Measurements from ENCODE around the gene CACNG3. TPM values are rescaled to one million over a fixed set of nuclear protein-coding genes. Genes with fewer than 3 reads are reported as not detected.

Gene CACNG3
- total RNA-seq, 1 experiment from 2014 or later, result not detected

GRCh38 chr16:24302636-24303035, 46.5 kb downstream of the CACNG3 start:
- Histone ChIP-seq H3K9me3 (ENCODE audit: insufficient read depth, low read depth) (no peaks in the 10 kb centered on the region), H3K4me2 (no peak overlapping the region), H3K27me3 (ENCODE audit: insufficient read depth, low read depth) (peaks cover 35% of the 10 kb centered on the region), H3K9me2 (ENCODE audit: insufficient read depth) (no peaks in the 10 kb centered on the region), H3K36me3 (ENCODE audit: low read depth) (no peaks in the 10 kb centered on the region), H4K20me1 (ENCODE audit: insufficient read depth) (no peaks in the 10 kb centered on the region), H3K79me2 (ENCODE audit: low read depth) (no peaks in the 10 kb centered on the region), H3K27ac (no peak overlapping the region), H3K4me1 (replicated peaks; ENCODE audit: insufficient read depth) (no peaks in the 10 kb centered on the region), H3F3A (ENCODE audit: insufficient read depth, low read depth) (no peaks in the 10 kb centered on the region), H3K4me3 (no peak overlapping the region), H2AFZ (no peak overlapping the region)
- no peak for DNase-seq
- no TSS peak for BruUV-seq (replicated peaks)
- ChIA-PET CTCF (no interaction called here), POLR2A (ENCODE audit: unreplicated experiment) (no interaction called here)
- TF ChIP-seq CTCF (conservative IDR thresholded peaks at IDR 0.05) (no peak), EZH2 (IDR thresholded peaks at IDR 0.05; ENCODE audit: low read depth) (no peak)
- intact Hi-C loops (cut with micrococcal nuclease; ENCODE audit: unreplicated experiment), result no loop called here

GRCh38 chr16:24308200-24308599, 52.1 kb downstream of the CACNG3 start:
- CTCF ChIA-PET, result no interaction called here

GRCh38 chr16:24309258-24310142, 53.4 kb downstream of the CACNG3 start:
- peaks cover 45% of the 10 kb centered on the region for H3K27me3 ChIP-seq (ENCODE audit: insufficient read depth, low read depth)
- no peak overlapping the region for H3K4me2 ChIP-seq
- no peaks in the 10 kb centered on the region for H4K20me1 ChIP-seq (ENCODE audit: insufficient read depth)
- H3K36me3 ChIP-seq (ENCODE audit: low read depth), result no peaks in the 10 kb centered on the region
- no peaks in the 10 kb centered on the region for H3K4me1 ChIP-seq (replicated peaks; ENCODE audit: insufficient read depth)
- H3K9me2 ChIP-seq (ENCODE audit: insufficient read depth), result no peaks in the 10 kb centered on the region
- no peaks in the 10 kb centered on the region for H3K79me2 ChIP-seq (ENCODE audit: low read depth)
- no peak overlapping the region for H2AFZ ChIP-seq
- no peaks in the 10 kb centered on the region for H3F3A ChIP-seq (ENCODE audit: insufficient read depth, low read depth)
- H3K4me3 ChIP-seq, result no peak overlapping the region
- no peak overlapping the region for H3K27ac ChIP-seq
- DNase-seq, result peak; percentile 36 to 55
- BruUV-seq (replicated peaks), result no TSS peak
- no peaks in the 10 kb centered on the region for H3K9me3 ChIP-seq (ENCODE audit: insufficient read depth, low read depth)
- intact Hi-C loops (cut with micrococcal nuclease; ENCODE audit: unreplicated experiment), result no loop called here
- TF ChIP-seq EZH2 (IDR thresholded peaks at IDR 0.05; ENCODE audit: low read depth) (no peak), CTCF (conservative IDR thresholded peaks at IDR 0.05) (no peak)
- ChIA-PET POLR2A (ENCODE audit: unreplicated experiment) (no interaction called here), CTCF (no interaction called here)

More at GRCh38 chr16:24308200-24308599, 52.1 kb downstream of the CACNG3 start:
- no peaks in the 10 kb centered on the region for H4K20me1 ChIP-seq (ENCODE audit: insufficient read depth)
- intact Hi-C loops (cut with micrococcal nuclease; ENCODE audit: unreplicated experiment), result no loop called here
- no TSS peak for BruUV-seq (replicated peaks)
- no peaks in the 10 kb centered on the region for H3K4me1 ChIP-seq (replicated peaks; ENCODE audit: insufficient read depth)
- no peak overlapping the region for H3K4me3 ChIP-seq
- H3F3A ChIP-seq (ENCODE audit: insufficient read depth, low read depth), result no peaks in the 10 kb centered on the region
- TF ChIP-seq EZH2 (IDR thresholded peaks at IDR 0.05; ENCODE audit: low read depth) (no peak), CTCF (conservative IDR thresholded peaks at IDR 0.05) (no peak)
- POLR2A ChIA-PET (ENCODE audit: unreplicated experiment), result no interaction called here
- no peak for DNase-seq
- H3K79me2 ChIP-seq (ENCODE audit: low read depth), result no peaks in the 10 kb centered on the region
- H3K27me3 ChIP-seq (ENCODE audit: insufficient read depth, low read depth), result peaks cover 44% of the 10 kb centered on the region
- no peak overlapping the region for H3K27ac ChIP-seq
- no peaks in the 10 kb centered on the region for H3K36me3 ChIP-seq (ENCODE audit: low read depth)
- no peaks in the 10 kb centered on the region for H3K9me3 ChIP-seq (ENCODE audit: insufficient read depth, low read depth)
- H3K4me2 ChIP-seq, result no peak overlapping the region
- H2AFZ ChIP-seq, result no peak overlapping the region
- no peaks in the 10 kb centered on the region for H3K9me2 ChIP-seq (ENCODE audit: insufficient read depth)

Measured in PC-9 (cell line).